Ishikawa (cell line): ENCODE results near the gene GPR84.

Source experiments
- CEBPB ChIP-seq: IDR thresholded peaks from 2 replicates; pipeline ENCODE4 v1.6.1; 2012
- CREB1 ChIP-seq: IDR thresholded peaks from 2 replicates; pipeline ENCODE4 v1.6.1; 2012; ENCODE audit warnings: low read depth
- EGR1 ChIP-seq: IDR thresholded peaks from 2 replicates; pipeline ENCODE4 v1.6.1; 2012
- EP300 ChIP-seq: IDR thresholded peaks from 2 replicates; pipeline ENCODE4 v1.6.1; 2012; ENCODE audit warnings: borderline replicate concordance
- FOXM1 ChIP-seq: IDR thresholded peaks from 2 replicates; pipeline ENCODE4 v1.6.1; 2012; ENCODE audit warnings: low read depth, borderline replicate concordance
- NFIC ChIP-seq: IDR thresholded peaks from 2 replicates; pipeline ENCODE4 v1.6.1; 2012
- RAD21 ChIP-seq: IDR thresholded peaks from 2 replicates; pipeline ENCODE4 v1.6.1; 2012; ENCODE audit warnings: low read depth
- TAF1 ChIP-seq: IDR thresholded peaks from 2 replicates; pipeline ENCODE4 v1.6.1; 2012; ENCODE audit warnings: low read depth, mild to moderate bottlenecking
- TCF12 ChIP-seq: IDR thresholded peaks from 2 replicates; pipeline ENCODE4 v1.6.1; 2012; ENCODE audit warnings: low read depth
- TEAD4 ChIP-seq: IDR thresholded peaks from 2 replicates; pipeline ENCODE4 v1.6.1; 2012
- YY1 ChIP-seq: IDR thresholded peaks from 2 replicates; pipeline ENCODE4 v1.6.1; 2012; ENCODE audit warnings: low read depth
- ZBTB7A ChIP-seq: IDR thresholded peaks from 2 replicates; pipeline ENCODE4 v1.6.1; 2012; ENCODE audit warnings: low read depth
- TF ChIP-seq, protein P1 (sequence below): IDR thresholded peaks from 2 replicates; pipeline ENCODE4 v1.6.1; 2012
- TF ChIP-seq, protein P2 (sequence below): IDR thresholded peaks from 2 replicates; pipeline ENCODE4 v1.6.1; 2012; ENCODE audit warnings: low read depth, mild to moderate bottlenecking
- TF ChIP-seq, protein P3 (sequence below): IDR thresholded peaks from 2 replicates; pipeline ENCODE4 v1.6.1; 2012

Gene GPR84

DNA sequence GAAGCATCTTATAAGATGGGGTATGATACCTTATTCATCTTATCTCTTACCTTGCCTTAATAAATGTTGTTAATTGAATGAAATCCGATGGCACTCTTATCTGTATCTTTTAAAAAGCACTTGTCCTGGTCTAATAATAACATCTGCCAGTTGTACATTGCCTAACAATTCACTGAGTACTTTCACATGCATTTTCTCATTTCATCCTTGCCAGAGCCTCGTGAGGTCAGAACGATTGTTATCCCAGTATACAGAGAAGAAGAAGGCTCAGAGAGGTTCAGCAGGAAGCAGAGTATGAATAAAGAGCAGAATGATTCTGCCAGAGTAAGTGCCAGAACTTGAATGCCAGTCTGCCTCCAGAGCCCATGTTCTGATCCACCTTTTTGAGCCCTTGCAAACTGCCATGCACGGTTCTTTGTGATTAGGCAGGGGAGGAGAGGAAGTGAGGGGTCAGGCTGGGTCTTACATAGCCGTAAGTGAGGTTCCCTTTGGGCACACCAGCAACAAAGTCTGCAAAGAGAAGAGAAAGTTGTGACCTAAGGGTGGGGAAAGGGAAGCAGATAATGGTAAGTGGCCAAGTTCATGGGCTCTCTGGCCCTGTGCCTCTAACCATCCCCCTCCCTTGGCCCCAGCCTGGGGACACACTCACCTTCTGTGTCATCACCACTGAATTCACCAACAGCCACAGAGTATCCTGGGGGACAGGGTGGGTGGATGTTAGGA, 43.1 kb upstream of the GPR84 start:
- no peak for TF ChIP-seq TEAD4
- TF ChIP-seq TCF12: no peak
- TF ChIP-seq, protein P1, sequence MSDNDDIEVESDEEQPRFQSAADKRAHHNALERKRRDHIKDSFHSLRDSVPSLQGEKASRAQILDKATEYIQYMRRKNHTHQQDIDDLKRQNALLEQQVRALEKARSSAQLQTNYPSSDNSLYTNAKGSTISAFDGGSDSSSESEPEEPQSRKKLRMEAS: no peak
- TF ChIP-seq NFIC: no peak
- TF ChIP-seq CEBPB: no peak
- TF ChIP-seq, protein P2, sequence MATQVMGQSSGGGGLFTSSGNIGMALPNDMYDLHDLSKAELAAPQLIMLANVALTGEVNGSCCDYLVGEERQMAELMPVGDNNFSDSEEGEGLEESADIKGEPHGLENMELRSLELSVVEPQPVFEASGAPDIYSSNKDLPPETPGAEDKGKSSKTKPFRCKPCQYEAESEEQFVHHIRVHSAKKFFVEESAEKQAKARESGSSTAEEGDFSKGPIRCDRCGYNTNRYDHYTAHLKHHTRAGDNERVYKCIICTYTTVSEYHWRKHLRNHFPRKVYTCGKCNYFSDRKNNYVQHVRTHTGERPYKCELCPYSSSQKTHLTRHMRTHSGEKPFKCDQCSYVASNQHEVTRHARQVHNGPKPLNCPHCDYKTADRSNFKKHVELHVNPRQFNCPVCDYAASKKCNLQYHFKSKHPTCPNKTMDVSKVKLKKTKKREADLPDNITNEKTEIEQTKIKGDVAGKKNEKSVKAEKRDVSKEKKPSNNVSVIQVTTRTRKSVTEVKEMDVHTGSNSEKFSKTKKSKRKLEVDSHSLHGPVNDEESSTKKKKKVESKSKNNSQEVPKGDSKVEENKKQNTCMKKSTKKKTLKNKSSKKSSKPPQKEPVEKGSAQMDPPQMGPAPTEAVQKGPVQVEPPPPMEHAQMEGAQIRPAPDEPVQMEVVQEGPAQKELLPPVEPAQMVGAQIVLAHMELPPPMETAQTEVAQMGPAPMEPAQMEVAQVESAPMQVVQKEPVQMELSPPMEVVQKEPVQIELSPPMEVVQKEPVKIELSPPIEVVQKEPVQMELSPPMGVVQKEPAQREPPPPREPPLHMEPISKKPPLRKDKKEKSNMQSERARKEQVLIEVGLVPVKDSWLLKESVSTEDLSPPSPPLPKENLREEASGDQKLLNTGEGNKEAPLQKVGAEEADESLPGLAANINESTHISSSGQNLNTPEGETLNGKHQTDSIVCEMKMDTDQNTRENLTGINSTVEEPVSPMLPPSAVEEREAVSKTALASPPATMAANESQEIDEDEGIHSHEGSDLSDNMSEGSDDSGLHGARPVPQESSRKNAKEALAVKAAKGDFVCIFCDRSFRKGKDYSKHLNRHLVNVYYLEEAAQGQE: no peak

DNA sequence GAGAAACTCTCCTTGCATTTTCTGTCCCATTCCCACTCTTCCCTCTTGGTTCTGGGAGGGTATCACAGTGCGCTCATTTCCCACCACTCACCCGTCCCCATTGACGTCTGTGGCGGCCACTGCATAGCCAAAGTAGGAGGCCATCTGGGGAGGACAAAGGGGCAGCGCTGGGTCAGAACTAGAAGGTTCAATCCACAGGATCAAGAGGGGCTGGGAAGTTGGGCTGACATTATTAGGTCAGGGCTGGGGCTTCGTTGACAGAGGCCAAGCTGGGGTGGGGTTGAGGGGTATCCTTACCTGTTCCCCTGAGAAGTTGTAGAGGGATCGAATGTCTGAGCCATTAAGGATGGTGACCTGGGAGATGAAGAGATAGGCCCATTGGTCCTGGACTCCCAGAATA, 41.3 kb upstream of the GPR84 start:
- TF ChIP-seq EP300: no peak
- TF ChIP-seq ZBTB7A: no peak
- TF ChIP-seq FOXM1: no peak
- no peak for TF ChIP-seq EGR1
- no peak for TF ChIP-seq RAD21
- no peak for TF ChIP-seq TCF12
- TF ChIP-seq, protein P2: no peak
- no peak for TF ChIP-seq TEAD4
- TF ChIP-seq NFIC: no peak
- TF ChIP-seq CEBPB: no peak
- no peak for TF ChIP-seq TAF1
- no peak for TF ChIP-seq CREB1
- TF ChIP-seq, protein P1: no peak
- TF ChIP-seq YY1: no peak
- TF ChIP-seq, protein P3, sequence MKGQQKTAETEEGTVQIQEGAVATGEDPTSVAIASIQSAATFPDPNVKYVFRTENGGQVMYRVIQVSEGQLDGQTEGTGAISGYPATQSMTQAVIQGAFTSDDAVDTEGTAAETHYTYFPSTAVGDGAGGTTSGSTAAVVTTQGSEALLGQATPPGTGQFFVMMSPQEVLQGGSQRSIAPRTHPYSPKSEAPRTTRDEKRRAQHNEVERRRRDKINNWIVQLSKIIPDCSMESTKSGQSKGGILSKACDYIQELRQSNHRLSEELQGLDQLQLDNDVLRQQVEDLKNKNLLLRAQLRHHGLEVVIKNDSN: no peak

DNA sequence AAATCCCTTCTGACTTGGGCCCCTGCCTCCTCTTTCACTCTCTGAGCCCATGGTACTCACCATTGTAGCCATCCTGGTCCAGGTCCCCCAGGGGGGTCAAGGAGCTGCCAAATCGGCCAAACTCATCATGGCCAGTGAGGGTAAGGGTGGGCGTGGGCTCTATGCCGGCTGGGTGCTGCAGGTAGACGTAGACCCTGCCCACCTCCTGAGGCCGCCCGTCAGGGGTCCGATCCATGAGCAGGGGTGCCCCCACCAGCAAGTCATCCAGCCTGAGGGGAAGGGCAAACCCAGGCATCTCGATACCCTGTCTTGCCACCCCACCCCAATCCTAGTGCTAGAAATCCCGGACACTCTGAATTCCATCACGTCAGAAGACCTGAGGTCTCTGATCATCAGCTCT, 40.8 kb upstream of the GPR84 start:
- TF ChIP-seq TCF12: no peak
- TF ChIP-seq, protein P2: no peak
- TF ChIP-seq, protein P1: no peak
- no peak for TF ChIP-seq NFIC
- no peak for TF ChIP-seq CEBPB
- no peak for TF ChIP-seq ZBTB7A

DNA sequence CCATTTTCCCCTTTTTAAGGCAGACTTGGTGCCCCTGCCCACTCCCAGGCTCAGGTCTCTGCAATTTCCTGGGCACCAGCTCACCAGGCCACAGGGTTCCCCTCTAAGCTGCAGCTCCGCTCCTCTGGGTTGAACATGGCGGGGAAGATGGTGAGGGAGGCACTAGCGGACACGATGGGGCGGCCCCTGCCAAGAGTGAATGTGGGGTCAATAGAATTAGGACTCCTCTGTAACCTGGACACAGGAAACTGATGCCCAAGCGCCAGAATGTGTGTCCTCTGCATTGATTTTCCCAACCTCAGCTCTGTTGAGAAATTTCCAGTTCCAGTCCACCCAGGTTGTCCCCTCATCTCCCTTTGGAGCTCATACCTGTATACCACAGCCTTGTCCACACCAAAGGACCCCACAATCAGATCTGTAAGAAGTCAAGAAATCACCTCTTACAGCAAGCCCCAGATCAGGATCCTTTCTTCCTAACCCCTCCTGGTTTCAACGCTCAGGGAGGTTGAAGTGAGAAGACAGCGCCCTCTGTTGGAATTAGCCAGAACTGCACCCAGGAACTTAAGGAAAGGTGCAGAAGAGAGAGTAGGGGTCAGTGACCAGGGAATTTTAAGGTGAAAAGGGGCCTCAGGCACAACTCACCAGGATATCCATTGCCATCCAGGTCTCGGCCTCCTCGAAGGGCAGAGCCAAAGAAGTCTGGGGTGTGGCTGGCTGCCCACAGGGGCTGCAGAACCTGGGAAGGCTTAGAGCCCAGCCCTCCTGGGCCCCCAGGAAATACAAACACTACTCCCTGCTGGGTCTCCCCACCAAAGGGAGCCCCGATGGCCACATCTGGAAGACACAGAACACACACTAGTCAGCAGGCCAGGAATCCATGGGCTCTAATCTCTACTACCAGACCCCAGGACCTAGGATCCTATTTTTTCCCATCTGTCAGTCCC, 40.0 kb upstream of the GPR84 start:
- peak; percentile 46 for TF ChIP-seq RAD21
- no peak for TF ChIP-seq TAF1
- TF ChIP-seq CEBPB: no peak

DNA sequence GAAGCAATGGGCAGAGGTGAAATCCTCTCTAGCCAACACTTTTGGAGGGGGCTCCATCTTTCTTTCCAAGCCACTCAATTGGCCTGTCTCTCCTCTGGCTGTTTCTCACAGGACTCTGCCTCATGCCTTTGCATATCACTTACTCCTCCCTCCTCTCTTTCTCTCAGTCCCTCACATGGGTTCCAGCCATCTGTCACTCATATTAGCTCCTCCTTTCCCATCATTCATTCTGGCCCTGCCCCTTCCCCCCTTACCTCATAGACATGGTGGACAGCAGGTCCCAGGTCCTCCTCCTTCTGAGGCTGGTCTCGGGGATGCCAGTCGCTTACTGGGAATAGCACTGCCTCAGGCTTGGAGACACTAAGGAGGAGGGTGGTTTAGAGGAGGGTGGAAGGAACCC, 36.8 kb upstream of the GPR84 start:
- TF ChIP-seq, protein P2: no peak
- no peak for TF ChIP-seq ZBTB7A
- no peak for TF ChIP-seq EP300
- TF ChIP-seq, protein P1: no peak
